PC-3 (cell line): ENCODE results near the gene PLAAT5.

Experiments used
- CTCF ChIP-seq: fragments of 300-600 bp; sonication (generic); conservative IDR thresholded peaks from 2 replicates; pipeline ENCODE4 v1.5.1; 2017; ENCODE audit warnings: antibody characterized with exemption, low read depth, mild to moderate bottlenecking, low read length
- EZH2phosphoT487 ChIP-seq: fragments of 300-600 bp; sonication (generic); IDR thresholded peaks from 2 replicates; pipeline ENCODE4 v1.6.1; 2018; ENCODE audit warnings: mild to moderate bottlenecking, antibody characterized with exemption, low read length, borderline replicate concordance

DNA sequence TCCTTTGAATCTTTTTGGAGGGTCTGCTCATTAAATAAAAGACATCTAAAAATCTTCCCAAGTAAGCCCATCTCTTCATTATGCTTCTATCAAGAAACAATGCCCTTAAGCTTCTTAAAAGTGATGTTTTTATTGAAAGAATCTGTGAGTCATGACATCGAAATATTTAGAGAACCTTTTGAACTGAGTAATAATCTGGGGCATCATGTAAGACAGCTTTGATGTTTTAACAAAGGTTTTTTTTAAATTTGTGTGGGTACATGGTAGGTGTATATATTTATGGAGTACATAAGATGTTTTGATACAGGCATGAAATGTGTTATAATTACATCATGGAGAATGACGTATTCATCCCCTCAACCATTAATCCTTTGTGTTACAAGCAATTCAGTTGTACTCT is 46.8 kb downstream of the PLAAT5 start:
- TF ChIP-seq CTCF (no peak), EZH2phosphoT487 (no peak)
